ENCODE results near the gene CD63.

The CD63 gene

GRCh38 chr12:55704824-55705718, 23.7 kb downstream of the CD63 start:
- DNase-seq: no peak

- DNase-seq: no peak
Observed at GRCh38 chr12:55703901-55704761, 24.7 kb downstream of the CD63 start.

- no peak for DNase-seq
Observed at GRCh38 chr12:55703288-55703687, 25.5 kb downstream of the CD63 start.

- DNase-seq: no peak
Observed at GRCh38 chr12:55702861-55703260, 25.9 kb downstream of the CD63 start.

- no peak for DNase-seq
Observed at GRCh38 chr12:55700255-55701018, 28.4 kb downstream of the CD63 start.

GRCh38 chr12:55699471-55700055, 29.2 kb downstream of the CD63 start:
- DNase-seq: no peak

- no peak for DNase-seq
Observed at GRCh38 chr12:55698965-55699364, 29.8 kb downstream of the CD63 start.

GRCh38 chr12:55698241-55698955, 30.4 kb downstream of the CD63 start:
- DNase-seq: no peak

GRCh38 chr12:55697686-55698085, 31.1 kb downstream of the CD63 start:
- DNase-seq: no peak

- no peak for DNase-seq
Observed at GRCh38 chr12:55696796-55697462, 31.9 kb downstream of the CD63 start.

- DNase-seq: no peak
Observed at GRCh38 chr12:55696141-55696540, 32.7 kb downstream of the CD63 start.

GRCh38 chr12:55695349-55695748, 33.5 kb downstream of the CD63 start:
- no peak for DNase-seq

- DNase-seq: no peak
Observed at GRCh38 chr12:55694651-55695050, 34.2 kb downstream of the CD63 start.

- DNase-seq: no peak
Observed at GRCh38 chr12:55694188-55694515, 34.7 kb downstream of the CD63 start.

GRCh38 chr12:55693323-55694187, 35.3 kb downstream of the CD63 start:
- DNase-seq: no peak

- no peak for DNase-seq
Observed at GRCh38 chr12:55692631-55693322, 36.0 kb downstream of the CD63 start.

GRCh38 chr12:55688716-55689655, 39.8 kb downstream of the CD63 start:
- no peak for DNase-seq

- DNase-seq: peak in 1 of 2 donors; percentile 40
Observed at GRCh38 chr12:55687746-55688145, 41.1 kb downstream of the CD63 start.

Measured in inflammatory macrophage (primary cell).